Measurements from ENCODE around the gene TMEM127. TPM values are rescaled to one million over a fixed set of nuclear protein-coding genes. Genes with fewer than 3 reads are reported as not detected.
"Not testable (repeated sequence)": the region's sequence is repeated elsewhere in the genome, so short reads cannot be mapped to it uniquely, and the experiment has no call there.

Gene TMEM127
- total and polyA plus RNA-seq, 2 donors (not counting 1 experiment from before 2014, with no cell fraction given): 21.5 to 48.0 TPM

- no peak overlapping the region for H3K27ac Mint-ChIP-seq
- Histone ChIP-seq H3K79me2 (ENCODE audit: control insufficient read depth, insufficient read depth, low read length) (peaks cover 15% of the 10 kb centered on the region), H3K4me2 (replicated peaks; ENCODE audit: low read depth, low read length, poor library complexity, severe bottlenecking) (no peak overlapping the region), H2AFZ (ENCODE audit: insufficient read depth, low read depth, low read length, poor library complexity, severe bottlenecking) (no peak overlapping the region), H3K27ac (ENCODE audit: low read length in 2 of 2) (no peak overlapping the region), H3K4me1 (ENCODE audit: control insufficient read depth in 2 of 2, insufficient read depth in 2 of 2, low read length in 2 of 2) (no peaks in the 10 kb centered on the region), H3K36me3 (replicated peaks in 1 of 2; ENCODE audit: control extremely low read depth in 1 of 2, control insufficient read depth in 1 of 2, extremely low read depth in 1 of 2, insufficient read depth in 2 of 2, low read length in 1 of 2) (peaks cover 3 to 95% of the 10 kb centered on the region in 2 experiments), H3K27me3 (replicated peaks in 1 of 4; ENCODE audit: control extremely low read depth in 1 of 4, control insufficient read depth in 3 of 4, insufficient read depth in 4 of 4, low read length in 3 of 4) (no peaks in the 10 kb centered on the region), H3K4me3 (ENCODE audit: control extremely low read depth in 1 of 5, extremely low read depth in 1 of 5, insufficient read depth in 1 of 5, low read depth in 2 of 5, low read length in 4 of 5) (no peak overlapping the region), H3K9ac (ENCODE audit: low read length) (no peak overlapping the region), H4K20me1 (ENCODE audit: control insufficient read depth, insufficient read depth, low read length, poor library complexity, severe bottlenecking) (peaks cover 47% of the 10 kb centered on the region), H3K9me3 (ENCODE audit: control extremely low read depth in 1 of 3, control insufficient read depth in 2 of 3, insufficient read depth in 1 of 3, low read length in 2 of 3) (no peaks in the 10 kb centered on the region)
- DNase-seq (no peak), ATAC-seq (ENCODE audit: low read depth) (no peak)
- no peaks in the 10 kb centered on the region for H3K27me3 Mint-ChIP-seq
- ChIA-PET POLR2A (interaction anchor here (0.7 kb wide), 1 partner anchor 257 kb away, joined by 4 read pairs; no protein-coding TSS in a partner anchor), CTCF (interaction anchor here (1.2 kb wide), 1 partner anchor 158 kb away, joined by 4 read pairs; no protein-coding TSS in a partner anchor)
- H3K9me3 Mint-ChIP-seq (ENCODE audit: insufficient read depth): no peaks in the 10 kb centered on the region
- peaks cover 11% of the 10 kb centered on the region for H3K4me1 Mint-ChIP-seq
- H3K4me3 Mint-ChIP-seq: no peak overlapping the region
- TF ChIP-seq CTCF (IDR thresholded peaks at IDR 0.05) (no peak), EZH2 (IDR thresholded peaks at IDR 0.05; ENCODE audit: borderline replicate concordance, insufficient read depth, low read depth, low read length, poor library complexity, severe bottlenecking) (no peak)
- WGBS (ENCODE audit: insufficient coverage): 94% methylated on average over 5 of the region's 5 CpGs
- intact Hi-C loops (cut with micrococcal nuclease): no loop called here
Measured at GRCh38 chr2:96296925-96297324, 31.1 kb upstream of the TMEM127 start.

GRCh38 chr2:96294271-96294670 is 28.5 kb upstream of the TMEM127 start:
- DNase-seq; H3K4me3 Mint-ChIP-seq; H3K4me1 Mint-ChIP-seq; H3K9ac ChIP-seq (ENCODE audit: low read length); H3K27ac Mint-ChIP-seq; ATAC-seq (ENCODE audit: low read depth); POLR2A ChIA-PET; H2AFZ ChIP-seq (ENCODE audit: insufficient read depth, low read depth, low read length, poor library complexity, severe bottlenecking); H3K27ac ChIP-seq (ENCODE audit: low read length in 2 of 2); H3K27me3 Mint-ChIP-seq; H3K4me3 ChIP-seq (ENCODE audit: control extremely low read depth in 1 of 5, extremely low read depth in 1 of 5, insufficient read depth in 1 of 5, low read depth in 2 of 5, low read length in 4 of 5); intact Hi-C loops (cut with micrococcal nuclease); H3K27me3 ChIP-seq (replicated peaks in 1 of 4; ENCODE audit: control extremely low read depth in 1 of 4, control insufficient read depth in 3 of 4, insufficient read depth in 4 of 4, low read length in 3 of 4); H3K79me2 ChIP-seq (ENCODE audit: control insufficient read depth, insufficient read depth, low read length); H3K4me2 ChIP-seq (replicated peaks; ENCODE audit: low read depth, low read length, poor library complexity, severe bottlenecking); H3K9me3 ChIP-seq (ENCODE audit: control extremely low read depth in 1 of 3, control insufficient read depth in 2 of 3, insufficient read depth in 1 of 3, low read length in 2 of 3); H3K9me3 Mint-ChIP-seq (ENCODE audit: insufficient read depth); H3K4me1 ChIP-seq (ENCODE audit: control insufficient read depth in 2 of 2, insufficient read depth in 2 of 2, low read length in 2 of 2): not testable (repeated sequence)
- WGBS (ENCODE audit: insufficient coverage): 100% methylated on average over 4 of the region's 8 CpGs
- peaks cover 21% of the 10 kb centered on the region for H4K20me1 ChIP-seq (ENCODE audit: control insufficient read depth, insufficient read depth, low read length, poor library complexity, severe bottlenecking)
- H3K36me3 ChIP-seq (replicated peaks in 1 of 2; ENCODE audit: control extremely low read depth in 1 of 2, control insufficient read depth in 1 of 2, extremely low read depth in 1 of 2, insufficient read depth in 2 of 2, low read length in 1 of 2): peaks cover 14 to 97% of the 10 kb centered on the region in 2 experiments
- CTCF ChIA-PET: interaction anchor here (0.7 kb wide), 1 partner anchor 23 kb away, joined by 3 read pairs; no protein-coding TSS in a partner anchor
